Jurkat, Clone E6-1 (cell line): ENCODE measurements around the gene MAP3K7.

ENCODE experiments used
- DNase-seq: peaks from one replicate; pipeline ENCODE4 v3.0.0-alpha.2; 2011; ENCODE audit warnings: low read depth, low spot score
- H3K4me3 ChIP-seq: 2 replicates; pipeline ENCODE4 v1.5.1; 2011; ENCODE audit warnings: mild to moderate bottlenecking, low read length, control low read depth, moderate library complexity

Gene MAP3K7

GRCh38 chr6:90493332-90493731, 93.5 kb downstream of the MAP3K7 start:
- no peak for DNase-seq
- H3K4me3 ChIP-seq, result no peak overlapping the region

- no peak for DNase-seq
- H3K4me3 ChIP-seq, result no peak overlapping the region
Observed at GRCh38 chr6:90492798-90493197, 94.1 kb downstream of the MAP3K7 start.

- no peak for DNase-seq
- no peak overlapping the region for H3K4me3 ChIP-seq
Observed at GRCh38 chr6:90492369-90492768, 94.5 kb downstream of the MAP3K7 start.

GRCh38 chr6:90490030-90490716, 96.7 kb downstream of the MAP3K7 start:
- no peak overlapping the region for H3K4me3 ChIP-seq
- no peak for DNase-seq

- DNase-seq, result no peak
- no peak overlapping the region for H3K4me3 ChIP-seq
Observed at GRCh38 chr6:90488816-90489215, 98.1 kb downstream of the MAP3K7 start.

GRCh38 chr6:90485635-90486277, 101.1 kb downstream of the MAP3K7 start:
- no peak for DNase-seq

GRCh38 chr6:90484903-90485302, 102.0 kb downstream of the MAP3K7 start:
- DNase-seq, result no peak
- no peak overlapping the region for H3K4me3 ChIP-seq

More at GRCh38 chr6:90485635-90486277, 101.1 kb downstream of the MAP3K7 start:
- H3K4me3 ChIP-seq, result no peak overlapping the region

- DNase-seq, result no peak
- no peak overlapping the region for H3K4me3 ChIP-seq
Observed at GRCh38 chr6:90484385-90484784, 102.5 kb downstream of the MAP3K7 start.

GRCh38 chr6:90483956-90484355, 102.9 kb downstream of the MAP3K7 start:
- H3K4me3 ChIP-seq, result no peak overlapping the region
- no peak for DNase-seq

- no peak for DNase-seq
- no peak overlapping the region for H3K4me3 ChIP-seq
Observed at GRCh38 chr6:90483116-90483839, 103.6 kb downstream of the MAP3K7 start.

GRCh38 chr6:90480666-90481065, 106.2 kb downstream of the MAP3K7 start:
- DNase-seq, result no peak
- H3K4me3 ChIP-seq, result no peak overlapping the region

- no peak overlapping the region for H3K4me3 ChIP-seq
- DNase-seq, result no peak
Observed at GRCh38 chr6:90479603-90479926, 107.3 kb downstream of the MAP3K7 start.

- no peak overlapping the region for H3K4me3 ChIP-seq
- peak; percentile 84 for DNase-seq
Observed at GRCh38 chr6:90478789-90479602, 107.9 kb downstream of the MAP3K7 start.

- H3K4me3 ChIP-seq, result no peak overlapping the region
- no peak for DNase-seq
Observed at GRCh38 chr6:90478278-90478677, 108.6 kb downstream of the MAP3K7 start.

GRCh38 chr6:90477366-90477765, 109.5 kb downstream of the MAP3K7 start:
- no peak overlapping the region for H3K4me3 ChIP-seq
- no peak for DNase-seq

- DNase-seq, result peak; percentile 98
- H3K4me3 ChIP-seq, result peak overlapping the region; percentile 54
Observed at GRCh38 chr6:90472716-90473115, 114.2 kb downstream of the MAP3K7 start.

GRCh38 chr6:90471263-90471662, 115.6 kb downstream of the MAP3K7 start:
- peak overlapping the region; percentile 0; the same call in 1 of the 2 replicates for H3K4me3 ChIP-seq
- peak; percentile 92 for DNase-seq

GRCh38 chr6:90469906-90470305, 117.0 kb downstream of the MAP3K7 start:
- DNase-seq, result no peak
- H3K4me3 ChIP-seq, result no peak overlapping the region

GRCh38 chr6:90468859-90469258, 118.0 kb downstream of the MAP3K7 start:
- DNase-seq, result no peak
- no peak overlapping the region for H3K4me3 ChIP-seq

GRCh38 chr6:90468080-90468479, 118.8 kb downstream of the MAP3K7 start:
- H3K4me3 ChIP-seq, result no peak overlapping the region
- DNase-seq, result no peak
